ENCODE results near the gene EPN1. TPM values are rescaled to one million over a fixed set of nuclear protein-coding genes. Genes with fewer than 3 reads are reported as not detected.
"Not testable (repeated sequence)": the region's sequence is repeated elsewhere in the genome, so short reads cannot be mapped to it uniquely, and the experiment has no call there.

EPN1 gene
- polyA plus RNA-seq, 1 experiment = 60.8 TPM

DNA sequence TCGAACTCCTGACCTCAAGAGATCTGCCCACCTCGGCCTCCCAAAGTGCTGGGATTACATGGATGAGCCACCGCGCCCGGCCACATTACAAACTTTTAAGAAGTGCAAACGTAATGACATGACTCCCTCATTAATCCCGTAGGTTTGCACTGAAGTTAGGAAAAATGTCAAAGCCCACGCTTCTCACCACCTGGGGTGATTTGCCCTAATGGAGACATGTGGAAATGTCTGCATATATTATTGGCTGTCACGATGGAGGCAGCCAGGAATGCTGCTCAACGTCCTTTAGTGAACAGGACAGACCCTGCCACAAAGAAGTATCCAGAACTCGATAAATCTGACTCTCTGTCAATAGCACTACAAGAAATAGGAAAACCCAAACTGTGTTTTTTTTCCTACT, 42.2 kb downstream of the EPN1 start:
- Histone ChIP-seq H3K4me3 (ENCODE audit: low read depth, low read length) (no peak overlapping the region), H3K36me3 (ENCODE audit: control insufficient read depth, insufficient read depth, low read length) (no peaks in the 10 kb centered on the region), H3K27me3 (ENCODE audit: control insufficient read depth, insufficient read depth, low read length) (no peaks in the 10 kb centered on the region)
- no peak for DNase-seq (ENCODE audit: low read depth)
- TF ChIP-seq, protein P1, sequence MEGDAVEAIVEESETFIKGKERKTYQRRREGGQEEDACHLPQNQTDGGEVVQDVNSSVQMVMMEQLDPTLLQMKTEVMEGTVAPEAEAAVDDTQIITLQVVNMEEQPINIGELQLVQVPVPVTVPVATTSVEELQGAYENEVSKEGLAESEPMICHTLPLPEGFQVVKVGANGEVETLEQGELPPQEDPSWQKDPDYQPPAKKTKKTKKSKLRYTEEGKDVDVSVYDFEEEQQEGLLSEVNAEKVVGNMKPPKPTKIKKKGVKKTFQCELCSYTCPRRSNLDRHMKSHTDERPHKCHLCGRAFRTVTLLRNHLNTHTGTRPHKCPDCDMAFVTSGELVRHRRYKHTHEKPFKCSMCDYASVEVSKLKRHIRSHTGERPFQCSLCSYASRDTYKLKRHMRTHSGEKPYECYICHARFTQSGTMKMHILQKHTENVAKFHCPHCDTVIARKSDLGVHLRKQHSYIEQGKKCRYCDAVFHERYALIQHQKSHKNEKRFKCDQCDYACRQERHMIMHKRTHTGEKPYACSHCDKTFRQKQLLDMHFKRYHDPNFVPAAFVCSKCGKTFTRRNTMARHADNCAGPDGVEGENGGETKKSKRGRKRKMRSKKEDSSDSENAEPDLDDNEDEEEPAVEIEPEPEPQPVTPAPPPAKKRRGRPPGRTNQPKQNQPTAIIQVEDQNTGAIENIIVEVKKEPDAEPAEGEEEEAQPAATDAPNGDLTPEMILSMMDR (IDR thresholded peaks at IDR 0.05; ENCODE audit: insufficient read depth, low read depth, low read length) = no peak
- CTCF ChIA-PET = no interaction called here
- POLR2A ChIA-PET = no interaction called here

DNA sequence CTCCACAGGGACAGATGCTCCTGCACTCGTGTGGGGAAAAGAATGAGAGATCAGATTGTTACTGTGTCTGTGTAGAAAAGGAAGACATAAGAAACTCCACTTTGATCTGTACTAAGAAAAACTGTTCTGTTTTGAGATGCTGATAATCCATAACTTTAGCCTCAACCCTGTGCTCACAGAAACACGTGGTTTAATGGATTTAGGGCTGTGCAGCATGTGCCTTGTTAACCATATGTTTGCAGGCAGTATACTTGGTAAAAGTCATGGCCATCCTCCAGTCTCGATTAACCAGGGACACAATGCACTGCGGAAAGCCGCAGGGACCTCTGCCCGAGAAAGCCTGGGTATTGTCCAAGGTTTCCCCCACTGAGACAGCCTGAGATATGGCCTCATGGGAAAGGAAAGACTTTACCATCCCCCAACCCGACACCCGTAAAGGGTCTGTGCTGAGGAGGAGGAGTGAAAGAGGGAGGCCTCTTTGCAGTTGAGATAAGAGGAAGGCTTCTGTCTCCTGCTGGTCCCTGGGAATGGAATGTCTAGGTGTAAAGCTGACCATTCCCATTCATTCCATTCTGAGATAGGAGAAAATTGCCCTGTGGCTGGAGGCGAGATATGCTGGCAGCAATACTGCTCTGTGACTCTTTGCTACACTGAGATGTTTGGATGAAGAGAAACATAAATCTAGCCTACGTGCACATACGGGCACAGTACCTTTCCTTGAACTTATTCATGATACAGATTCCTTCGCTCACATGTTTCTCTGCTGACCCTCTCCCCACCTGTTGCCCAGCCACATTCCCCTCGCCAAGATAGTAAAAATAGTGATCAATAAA, 43.1 kb downstream of the EPN1 start:
- CTCF ChIA-PET; H3K27me3 ChIP-seq (ENCODE audit: control insufficient read depth, insufficient read depth, low read length); POLR2A ChIA-PET: not testable (repeated sequence)

DNA sequence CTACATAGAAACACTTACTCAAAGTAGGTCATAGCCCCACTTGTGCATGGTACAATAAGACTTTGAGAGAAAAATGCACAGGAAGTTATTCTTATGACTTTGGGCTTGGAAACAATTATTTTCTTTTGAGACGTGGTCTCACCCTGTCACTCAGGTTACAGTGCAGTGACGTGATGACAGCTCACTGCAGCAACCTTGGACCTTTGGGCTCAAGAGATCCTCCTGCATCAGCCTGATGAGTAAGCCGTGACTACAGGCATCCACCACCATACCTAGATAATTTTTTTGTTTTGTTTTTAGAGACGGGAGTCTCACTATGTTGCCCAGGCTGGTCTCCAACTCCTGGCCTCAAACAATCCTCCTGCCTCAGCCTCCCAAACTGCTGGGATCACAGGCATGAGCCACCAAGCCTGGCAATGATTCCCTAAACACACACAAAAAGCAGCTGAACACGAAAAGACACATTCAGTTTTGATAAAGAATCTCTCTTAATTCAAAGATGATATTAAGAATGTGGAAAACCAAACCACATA, 45.3 kb downstream of the EPN1 start:
- H3K4me3 ChIP-seq (ENCODE audit: low read depth, low read length) = no peak overlapping the region
- TF ChIP-seq, protein P1 (IDR thresholded peaks at IDR 0.05; ENCODE audit: insufficient read depth, low read depth, low read length) = no peak
- no peak for DNase-seq (ENCODE audit: low read depth)
- no peaks in the 10 kb centered on the region for H3K27me3 ChIP-seq (ENCODE audit: control insufficient read depth, insufficient read depth, low read length)
- POLR2A ChIA-PET = no interaction called here
- CTCF ChIA-PET = no interaction called here
- no peaks in the 10 kb centered on the region for H3K36me3 ChIP-seq (ENCODE audit: control insufficient read depth, insufficient read depth, low read length)

More for the DNA sequence above, 43.1 kb downstream of the EPN1 start:
- H3K4me3 ChIP-seq (ENCODE audit: low read depth, low read length); DNase-seq (ENCODE audit: low read depth); H3K36me3 ChIP-seq (ENCODE audit: control insufficient read depth, insufficient read depth, low read length): not testable (repeated sequence)

DNA sequence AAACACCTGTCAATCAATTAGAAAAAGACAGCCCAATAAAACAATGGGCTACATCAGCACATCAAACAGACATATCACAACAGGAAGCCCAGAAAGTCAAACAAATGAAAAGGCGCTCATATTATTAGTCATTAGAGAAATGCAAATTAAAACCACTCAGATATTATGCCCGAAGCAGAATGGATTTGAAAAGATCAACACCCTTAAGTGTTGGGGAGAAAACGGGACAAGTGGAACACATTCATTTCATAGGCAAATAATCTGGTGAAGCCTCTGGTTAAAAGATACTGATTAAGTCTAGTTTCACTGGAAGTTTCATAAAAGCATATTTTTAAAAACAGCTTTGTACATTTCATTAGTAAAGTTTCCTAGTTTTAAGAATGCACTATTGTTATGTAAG, 45.8 kb downstream of the EPN1 start:
- TF ChIP-seq, protein P1 (IDR thresholded peaks at IDR 0.05; ENCODE audit: insufficient read depth, low read depth, low read length) = no peak
- ChIA-PET POLR2A (no interaction called here), CTCF (interaction anchor here (0.6 kb wide), 1 partner anchor 10 kb away, joined by 3 read pairs; no protein-coding TSS in a partner anchor)
- Histone ChIP-seq H3K4me3 (ENCODE audit: low read depth, low read length) (no peak overlapping the region), H3K36me3 (ENCODE audit: control insufficient read depth, insufficient read depth, low read length) (no peaks in the 10 kb centered on the region), H3K27me3 (ENCODE audit: control insufficient read depth, insufficient read depth, low read length) (no peaks in the 10 kb centered on the region)
- no peak for DNase-seq (ENCODE audit: low read depth)

DNA sequence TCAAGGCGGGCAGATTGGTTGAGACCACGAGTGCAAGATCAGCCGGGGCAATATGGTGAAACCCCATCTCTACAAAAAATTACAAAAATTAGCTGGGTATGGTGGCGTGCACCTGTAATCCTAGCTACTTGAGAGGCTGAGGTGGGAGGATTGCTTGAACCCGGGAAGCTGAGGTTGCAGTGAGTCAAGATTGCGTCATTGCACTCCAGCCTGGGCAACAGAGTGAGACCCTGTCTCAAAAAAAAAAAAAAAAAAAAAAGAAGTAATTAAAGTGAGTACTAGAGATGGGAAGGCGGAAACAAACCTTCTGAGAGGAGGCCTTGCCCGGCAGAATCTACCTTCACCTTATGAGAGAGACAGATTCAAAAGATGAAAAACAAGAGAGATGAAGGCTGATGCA, 48.5 kb downstream of the EPN1 start:
- POLR2A ChIA-PET = no interaction called here
- no peak for DNase-seq (ENCODE audit: low read depth)
- Histone ChIP-seq H3K36me3 (ENCODE audit: control insufficient read depth, insufficient read depth, low read length) (no peaks in the 10 kb centered on the region), H3K4me3 (ENCODE audit: low read depth, low read length) (no peak overlapping the region), H3K27me3 (ENCODE audit: control insufficient read depth, insufficient read depth, low read length) (no peaks in the 10 kb centered on the region)
- TF ChIP-seq, protein P1 (IDR thresholded peaks at IDR 0.05; ENCODE audit: insufficient read depth, low read depth, low read length) = no peak
- CTCF ChIA-PET = no interaction called here

DNA sequence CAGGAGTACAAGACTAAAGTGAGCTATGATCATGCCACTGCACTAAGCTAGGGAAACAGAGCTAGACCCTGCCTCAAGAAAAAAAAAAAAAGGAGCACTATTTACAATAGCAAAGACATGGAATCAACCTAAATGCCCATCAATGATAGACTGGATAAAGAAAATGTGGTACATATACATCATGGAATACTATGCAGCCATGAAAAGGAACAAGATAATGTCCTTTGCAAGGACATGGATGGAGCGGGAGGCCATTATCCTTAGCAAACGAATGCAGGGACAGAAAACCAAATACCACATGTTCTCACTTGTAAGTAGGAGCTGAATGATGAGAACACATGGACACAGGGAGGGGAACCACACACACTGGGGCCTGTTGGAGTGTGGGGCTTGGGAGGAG, 55.4 kb downstream of the EPN1 start:
- H3K27me3 ChIP-seq (ENCODE audit: control insufficient read depth, insufficient read depth, low read length); CTCF ChIA-PET; H3K4me3 ChIP-seq (ENCODE audit: low read depth, low read length); H3K36me3 ChIP-seq (ENCODE audit: control insufficient read depth, insufficient read depth, low read length); POLR2A ChIA-PET; DNase-seq (ENCODE audit: low read depth): not testable (repeated sequence)
